Endodermal cell (in vitro differentiated cells): ENCODE results near the gene VRK1. TPM values are rescaled to one million over a fixed set of nuclear protein-coding genes. Genes with fewer than 3 reads are reported as not detected.

Source experiments
- DNase-seq: peaks from one replicate; pipeline ENCODE4 v3.0.0-alpha.2; 2017
- H3K27ac ChIP-seq: 2 replicates; pipeline ENCODE4 v1.5.1; 2013; ENCODE audit warnings: mild to moderate bottlenecking, low read depth, low read length, moderate library complexity
- H3K27me3 ChIP-seq: 2 replicates; pipeline ENCODE4 v1.6.1; 2013; ENCODE audit warnings: mild to moderate bottlenecking, low read length, moderate library complexity; ENCODE audit not compliant: insufficient read depth, control insufficient read depth, poor library complexity, severe bottlenecking
- H3K36me3 ChIP-seq: 2 replicates; pipeline ENCODE4 v1.7.0; 2013; ENCODE audit warnings: mild to moderate bottlenecking, low read length, moderate library complexity; ENCODE audit not compliant: control insufficient read depth, insufficient read depth
- H3K4me1 ChIP-seq: one replicate; pipeline ENCODE4 v1.7.0; 2013; ENCODE audit warnings: low read length; ENCODE audit not compliant: control insufficient read depth, insufficient read depth
- H3K4me3 ChIP-seq: 2 replicates; pipeline ENCODE4 v1.5.1; 2013; ENCODE audit warnings: mild to moderate bottlenecking, low read length, moderate library complexity
- H3K9ac ChIP-seq: 2 replicates; pipeline ENCODE4 v1.6.1; 2013; ENCODE audit warnings: mild to moderate bottlenecking, low read length, moderate library complexity; ENCODE audit not compliant: poor library complexity, severe bottlenecking; ENCODE audit errors: extremely low read depth
- H3K9me3 ChIP-seq: 2 replicates; pipeline ENCODE4 v1.6.1; 2013; ENCODE audit warnings: mild to moderate bottlenecking, low read length, moderate library complexity; ENCODE audit not compliant: control insufficient read depth
- H3K27ac Mint-ChIP-seq: 2 replicates; pipeline ENCODE4 v1.8.0; 2020; ENCODE audit warnings: mixed read lengths
- H3K27me3 Mint-ChIP-seq: 2 replicates; pipeline ENCODE4 v1.8.0; 2021; ENCODE audit warnings: mild to moderate bottlenecking, mixed read lengths; ENCODE audit not compliant: insufficient read depth
- H3K36me3 Mint-ChIP-seq: 2 replicates; pipeline ENCODE4 v1.8.0; 2020; ENCODE audit warnings: low read depth, mixed read lengths
- H3K4me1 Mint-ChIP-seq: 2 replicates; pipeline ENCODE4 v1.8.0; 2020; ENCODE audit warnings: mixed read lengths
- H3K4me3 Mint-ChIP-seq: 2 replicates; pipeline ENCODE4 v1.8.0; 2020; ENCODE audit warnings: mild to moderate bottlenecking, moderate library complexity, mixed read lengths
- H3K9me3 Mint-ChIP-seq: 2 replicates; pipeline ENCODE4 v1.8.0; 2020; ENCODE audit warnings: mild to moderate bottlenecking, mixed read lengths
- WGBS, 2 experiments: methylation state at CpG; one replicate each; pipeline versions ENCODE4 v1.1.5 to v1.1.7; 2013; ENCODE audit warnings: missing lambda C conversion rate in 2 of 2, mixed read lengths in 1 of 2; ENCODE audit not compliant: insufficient coverage in 1 of 2, insufficient read length in 1 of 2; 5-methylcytosine and 5-hydroxymethylcytosine counted together
- total RNA-seq, 2 donors: library from RNA; stranded (reverse); fragmentation: NEBNext Ultra II Directional in 1 of 2; extraction: Animal tissue kit (Norgen Biotek cat#: 25700) in 1 of 2; gene quantifications; 2 replicates in 1 of 2; 3 replicates in 1 of 2; pipeline ENCODE4 v1.2.1, GENCODE V29; 2021
- TF ChIP-seq, protein P1 (sequence below): fragments of 200-600 bp; sonication (generic); conservative IDR thresholded peaks from 2 replicates; pipeline ENCODE4 v1.5.0; 2021; ENCODE audit warnings: antibody characterized with exemption, mild to moderate bottlenecking

Gene VRK1
- total RNA-seq, 2 donors from 2014 or later: 39.1 to 54.9 TPM

DNA sequence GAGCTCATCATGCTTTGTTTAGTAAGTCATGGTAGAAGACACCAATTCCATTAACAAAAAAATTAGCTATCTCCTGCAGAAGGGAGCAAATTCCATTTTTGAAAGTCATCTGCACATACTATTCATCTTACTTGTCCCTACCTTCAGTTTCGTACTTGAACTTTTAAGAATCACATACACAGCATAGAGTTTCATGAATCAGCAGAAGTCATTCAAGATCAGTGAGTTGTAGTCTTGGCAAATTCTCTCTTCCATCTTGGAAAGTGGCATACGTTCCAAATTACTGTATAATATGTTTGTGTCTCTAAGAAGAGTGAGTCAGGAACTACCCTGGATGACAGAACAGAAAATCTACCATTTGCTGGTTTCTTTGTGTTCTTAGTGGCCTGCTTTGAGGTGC lies 14.1 kb downstream of the VRK1 start:
- Histone ChIP-seq H3K4me1 (no peaks in the 10 kb centered on the region), H3K36me3 (no peaks in the 10 kb centered on the region), H3K27me3 (no peaks in the 10 kb centered on the region), H3K27ac (no peak overlapping the region), H3K4me3 (no peak overlapping the region), H3K9me3 (no peaks in the 10 kb centered on the region), H3K9ac (no peak overlapping the region)
- Mint-ChIP-seq H3K27ac (no peak overlapping the region), H3K9me3 (no peaks in the 10 kb centered on the region), H3K27me3 (no peaks in the 10 kb centered on the region), H3K4me3 (no peak overlapping the region), H3K36me3 (peaks cover 3% of the 10 kb centered on the region), H3K4me1 (peaks cover 2% of the 10 kb centered on the region)
- DNase-seq: no peak
- TF ChIP-seq, protein P1, sequence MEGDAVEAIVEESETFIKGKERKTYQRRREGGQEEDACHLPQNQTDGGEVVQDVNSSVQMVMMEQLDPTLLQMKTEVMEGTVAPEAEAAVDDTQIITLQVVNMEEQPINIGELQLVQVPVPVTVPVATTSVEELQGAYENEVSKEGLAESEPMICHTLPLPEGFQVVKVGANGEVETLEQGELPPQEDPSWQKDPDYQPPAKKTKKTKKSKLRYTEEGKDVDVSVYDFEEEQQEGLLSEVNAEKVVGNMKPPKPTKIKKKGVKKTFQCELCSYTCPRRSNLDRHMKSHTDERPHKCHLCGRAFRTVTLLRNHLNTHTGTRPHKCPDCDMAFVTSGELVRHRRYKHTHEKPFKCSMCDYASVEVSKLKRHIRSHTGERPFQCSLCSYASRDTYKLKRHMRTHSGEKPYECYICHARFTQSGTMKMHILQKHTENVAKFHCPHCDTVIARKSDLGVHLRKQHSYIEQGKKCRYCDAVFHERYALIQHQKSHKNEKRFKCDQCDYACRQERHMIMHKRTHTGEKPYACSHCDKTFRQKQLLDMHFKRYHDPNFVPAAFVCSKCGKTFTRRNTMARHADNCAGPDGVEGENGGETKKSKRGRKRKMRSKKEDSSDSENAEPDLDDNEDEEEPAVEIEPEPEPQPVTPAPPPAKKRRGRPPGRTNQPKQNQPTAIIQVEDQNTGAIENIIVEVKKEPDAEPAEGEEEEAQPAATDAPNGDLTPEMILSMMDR: no peak
- WGBS, 2 experiments: 50 to 100% methylated on average over 1 to 2 of the region's 2 CpGs

- Histone ChIP-seq H3K27ac (no peak overlapping the region), H3K36me3 (no peaks in the 10 kb centered on the region), H3K4me1 (no peaks in the 10 kb centered on the region), H3K9me3 (no peaks in the 10 kb centered on the region), H3K4me3 (no peak overlapping the region), H3K27me3 (no peaks in the 10 kb centered on the region), H3K9ac (no peak overlapping the region)
- no peak for DNase-seq
- H3K27me3 Mint-ChIP-seq: no peaks in the 10 kb centered on the region
- TF ChIP-seq, protein P1: no peak
- H3K4me3 Mint-ChIP-seq: no peak overlapping the region
- H3K9me3 Mint-ChIP-seq: no peaks in the 10 kb centered on the region
- H3K27ac Mint-ChIP-seq: no peak overlapping the region
- H3K4me1 Mint-ChIP-seq: peaks cover 3% of the 10 kb centered on the region
- 87% methylated on average over 2 of the region's 3 CpGs; no CpG with 5 or more reads in 1 of the 2 experiments for WGBS, 2 experiments
- H3K36me3 Mint-ChIP-seq: peaks cover 3% of the 10 kb centered on the region
These were observed 14.9 kb downstream of the VRK1 start for GRCh38 chr14:96811985-96812667.

DNA sequence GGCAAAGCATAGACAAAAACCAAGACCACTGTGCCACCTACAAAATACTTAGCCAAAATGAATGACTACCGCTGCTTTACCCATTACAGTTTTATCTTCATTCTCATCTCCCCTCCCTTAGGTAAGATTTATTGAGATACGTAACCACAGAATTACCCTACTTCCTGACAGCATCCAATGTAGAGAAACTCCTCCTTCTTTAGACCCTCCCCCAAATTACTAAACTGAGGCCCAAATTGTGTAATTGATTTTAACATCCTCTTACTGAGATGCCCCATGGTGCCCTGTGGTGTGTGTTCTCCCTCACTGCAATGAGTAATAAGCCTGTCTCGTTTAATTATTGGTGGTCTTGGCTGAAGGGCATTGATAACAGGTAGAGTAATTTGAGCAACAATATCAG lies 19.1 kb downstream of the VRK1 start:
- peaks cover 3% of the 10 kb centered on the region for H3K36me3 Mint-ChIP-seq
- no peaks in the 10 kb centered on the region for H3K36me3 ChIP-seq
- no peaks in the 10 kb centered on the region for H3K4me1 ChIP-seq
- no peak for DNase-seq
- TF ChIP-seq, protein P1: no peak
- H3K4me1 Mint-ChIP-seq: peaks cover 6% of the 10 kb centered on the region
- no peak overlapping the region for H3K9ac ChIP-seq
- no peaks in the 10 kb centered on the region for H3K9me3 Mint-ChIP-seq
- no peak overlapping the region for H3K4me3 ChIP-seq
- H3K27me3 Mint-ChIP-seq: no peaks in the 10 kb centered on the region
- H3K9me3 ChIP-seq: no peaks in the 10 kb centered on the region
- no peak overlapping the region for H3K27ac Mint-ChIP-seq
- no peak overlapping the region for H3K4me3 Mint-ChIP-seq
- 93 to 100% methylated on average over 1 to 3 of the region's 3 CpGs for WGBS, 2 experiments
- no peak overlapping the region for H3K27ac ChIP-seq
- no peaks in the 10 kb centered on the region for H3K27me3 ChIP-seq
